Breast epithelium (tissue), 3 donors: ENCODE results near the gene AGFG1.

Experiments
- POLR2AphosphoS5 ChIP-seq, 3 donors: sonication (generic); formaldehyde crosslinking; IDR thresholded peaks; one replicate each; pipeline ENCODE4 v1.6.1; 2017; ENCODE audit warnings: antibody characterized with exemption in 3 of 3
- TF ChIP-seq, protein P1 (sequence below), 3 donors: fragments of 450-650 bp; IDR thresholded peaks; one replicate each; pipeline ENCODE4 v1.5.1; 2016 to 2017; ENCODE audit warnings: antibody characterized with exemption in 3 of 3, mild to moderate bottlenecking in 3 of 3, moderate library complexity in 3 of 3

DNA sequence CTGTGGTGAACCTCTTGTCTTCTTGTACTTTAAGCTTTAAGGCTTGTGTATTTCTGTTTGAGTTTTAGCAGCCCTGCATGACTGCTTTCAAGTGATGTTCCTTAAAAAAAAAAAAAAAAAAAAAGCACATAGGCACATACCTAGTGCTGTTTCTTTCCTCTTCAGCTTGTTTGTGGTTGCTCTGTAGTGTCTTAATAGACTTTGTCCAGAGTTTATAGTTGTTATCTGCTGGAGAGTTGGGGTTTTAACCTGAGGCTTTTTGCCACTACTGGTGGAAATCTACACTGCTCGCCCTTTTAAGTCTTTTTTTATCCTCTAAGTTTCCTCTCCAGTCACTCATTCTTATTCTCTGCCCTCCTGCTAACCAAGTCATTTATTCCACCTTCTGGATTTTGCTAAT, 34.5 kb downstream of the AGFG1 start:
- TF ChIP-seq, protein P1, sequence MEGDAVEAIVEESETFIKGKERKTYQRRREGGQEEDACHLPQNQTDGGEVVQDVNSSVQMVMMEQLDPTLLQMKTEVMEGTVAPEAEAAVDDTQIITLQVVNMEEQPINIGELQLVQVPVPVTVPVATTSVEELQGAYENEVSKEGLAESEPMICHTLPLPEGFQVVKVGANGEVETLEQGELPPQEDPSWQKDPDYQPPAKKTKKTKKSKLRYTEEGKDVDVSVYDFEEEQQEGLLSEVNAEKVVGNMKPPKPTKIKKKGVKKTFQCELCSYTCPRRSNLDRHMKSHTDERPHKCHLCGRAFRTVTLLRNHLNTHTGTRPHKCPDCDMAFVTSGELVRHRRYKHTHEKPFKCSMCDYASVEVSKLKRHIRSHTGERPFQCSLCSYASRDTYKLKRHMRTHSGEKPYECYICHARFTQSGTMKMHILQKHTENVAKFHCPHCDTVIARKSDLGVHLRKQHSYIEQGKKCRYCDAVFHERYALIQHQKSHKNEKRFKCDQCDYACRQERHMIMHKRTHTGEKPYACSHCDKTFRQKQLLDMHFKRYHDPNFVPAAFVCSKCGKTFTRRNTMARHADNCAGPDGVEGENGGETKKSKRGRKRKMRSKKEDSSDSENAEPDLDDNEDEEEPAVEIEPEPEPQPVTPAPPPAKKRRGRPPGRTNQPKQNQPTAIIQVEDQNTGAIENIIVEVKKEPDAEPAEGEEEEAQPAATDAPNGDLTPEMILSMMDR (IDR thresholded peaks at IDR 0.05): no peak
- TF ChIP-seq POLR2AphosphoS5 (IDR thresholded peaks at IDR 0.05): no peak
